ENCODE results near the gene SRC. TPM values are rescaled to one million over a fixed set of nuclear protein-coding genes. Genes with fewer than 3 reads are reported as not detected.

SRC gene
- total and polyA plus RNA-seq, 2 donors (not counting 3 experiments of a cell fraction or from before 2014, with no cell fraction given), result 22.6 to 29.4 TPM

DNA sequence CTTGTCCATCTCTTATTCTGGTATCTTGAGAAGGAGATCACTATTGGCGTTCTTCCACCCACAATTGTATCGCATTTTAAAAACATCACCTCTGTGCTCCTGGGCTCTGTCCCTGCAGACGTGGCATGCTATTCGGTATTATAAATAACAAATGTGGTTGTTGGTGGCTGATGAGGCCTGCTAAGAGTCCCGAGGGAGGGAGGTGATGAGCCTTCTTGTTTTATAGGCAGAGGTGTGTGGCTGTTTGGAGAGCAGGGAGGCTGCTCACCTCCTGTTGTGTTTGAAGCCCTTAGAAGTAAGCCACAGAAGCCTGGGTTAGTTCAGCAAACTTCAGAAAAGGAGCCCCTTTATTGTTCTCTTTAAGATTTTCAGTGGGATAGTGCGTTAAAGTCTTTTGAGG is 40.9 kb upstream of the SRC start:
- H3K9me1 ChIP-seq (replicated peaks; ENCODE audit: control insufficient read depth, extremely low read depth, insufficient read depth, low read length), result no peaks in the 10 kb centered on the region
- no TSS peak for BruUV-seq (replicated peaks)
- DNase-seq (ENCODE audit: low read depth, low spot score) (no peak), FAIRE-seq (no peak)
- no peaks in the 10 kb centered on the region for H3K9me3 ChIP-seq (replicated peaks; ENCODE audit: control insufficient read depth, insufficient read depth, low read length)
- H3K36me3 ChIP-seq (ENCODE audit: control insufficient read depth in 2 of 2, extremely low read depth in 1 of 2, insufficient read depth in 2 of 2, low read length in 2 of 2), result peaks cover 6 to 19% of the 10 kb centered on the region in 2 experiments
- H3K79me2 ChIP-seq (ENCODE audit: control insufficient read depth, insufficient read depth, low read length), result peaks cover 3% of the 10 kb centered on the region
- H3K4me1 ChIP-seq (ENCODE audit: control insufficient read depth, extremely low read depth, insufficient read depth, low read length), result no peaks in the 10 kb centered on the region
- dilution Hi-C loops (cut with MboI; ENCODE audit: extremely low pct_ligation_motif_present, low sequenced_read_pairs) (no loop called here), intact Hi-C loops (cut with micrococcal nuclease) (no loop called here)
- H3K9ac ChIP-seq (replicated peaks; ENCODE audit: extremely low read depth, insufficient read depth, low read length), result no peak overlapping the region
- no peak overlapping the region for H3K27ac ChIP-seq (ENCODE audit: insufficient read depth, low read depth, low read length)
- H3K4me3 ChIP-seq (replicated peaks in 1 of 3; ENCODE audit: insufficient read depth in 1 of 3, low read depth in 1 of 3, low read length in 3 of 3), result no peak overlapping the region
- H3K4me2 ChIP-seq (ENCODE audit: insufficient read depth, low read length), result no peak overlapping the region
- ChIA-PET CTCF (interaction anchor here (0.7 to 1.0 kb wide), 2 partner anchors 35 to 590 kb away, joined by 3 to 7 read pairs; no protein-coding TSS in a partner anchor), POLR2A (interaction anchor here (0.6 kb wide), 1 partner anchor 41 kb away, joined by 3 read pairs; the partner anchor contains the start of gene SRC)
- no peaks in the 10 kb centered on the region for H3K27me3 ChIP-seq (ENCODE audit: control insufficient read depth in 2 of 2, insufficient read depth in 2 of 2, low read length in 2 of 2)
- TF ChIP-seq JUN (IDR thresholded peaks at IDR 0.05; ENCODE audit: borderline replicate concordance, insufficient read depth, insufficient read length, low read depth) (no peak), POLR2AphosphoS5 (IDR thresholded peaks at IDR 0.05; ENCODE audit: insufficient read depth, low read depth, low read length) (no peak), EZH2 (IDR thresholded peaks at IDR 0.05; ENCODE audit: borderline replicate concordance, low read depth, low read length, severe bottlenecking) (no peak), MYC (IDR thresholded peaks at IDR 0.05; ENCODE audit: low read depth, low read length) (no peak), GATA2 (IDR thresholded peaks at IDR 0.05; ENCODE audit: insufficient read depth, insufficient read length, low read depth, low read length) (no peak), MAX (IDR thresholded peaks at IDR 0.05; ENCODE audit: insufficient read depth, insufficient read length) (no peak), FOS (IDR thresholded peaks at IDR 0.05; ENCODE audit: borderline replicate concordance, insufficient read depth, low read length) (no peak), POLR2A (IDR thresholded peaks at IDR 0.05; ENCODE audit: low read depth, low read length) (no peak)
- TF ChIP-seq, protein P1, sequence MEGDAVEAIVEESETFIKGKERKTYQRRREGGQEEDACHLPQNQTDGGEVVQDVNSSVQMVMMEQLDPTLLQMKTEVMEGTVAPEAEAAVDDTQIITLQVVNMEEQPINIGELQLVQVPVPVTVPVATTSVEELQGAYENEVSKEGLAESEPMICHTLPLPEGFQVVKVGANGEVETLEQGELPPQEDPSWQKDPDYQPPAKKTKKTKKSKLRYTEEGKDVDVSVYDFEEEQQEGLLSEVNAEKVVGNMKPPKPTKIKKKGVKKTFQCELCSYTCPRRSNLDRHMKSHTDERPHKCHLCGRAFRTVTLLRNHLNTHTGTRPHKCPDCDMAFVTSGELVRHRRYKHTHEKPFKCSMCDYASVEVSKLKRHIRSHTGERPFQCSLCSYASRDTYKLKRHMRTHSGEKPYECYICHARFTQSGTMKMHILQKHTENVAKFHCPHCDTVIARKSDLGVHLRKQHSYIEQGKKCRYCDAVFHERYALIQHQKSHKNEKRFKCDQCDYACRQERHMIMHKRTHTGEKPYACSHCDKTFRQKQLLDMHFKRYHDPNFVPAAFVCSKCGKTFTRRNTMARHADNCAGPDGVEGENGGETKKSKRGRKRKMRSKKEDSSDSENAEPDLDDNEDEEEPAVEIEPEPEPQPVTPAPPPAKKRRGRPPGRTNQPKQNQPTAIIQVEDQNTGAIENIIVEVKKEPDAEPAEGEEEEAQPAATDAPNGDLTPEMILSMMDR (IDR thresholded peaks at IDR 0.05; ENCODE audit: extremely low read depth in 1 of 2, insufficient read depth in 1 of 2, low read depth in 1 of 2, low read length in 2 of 2), result no peak
- H4K20me1 ChIP-seq (replicated peaks; ENCODE audit: control insufficient read depth, extremely low read depth, insufficient read depth, low read length), result no peaks in the 10 kb centered on the region
- H2AFZ ChIP-seq (ENCODE audit: low read depth, low read length), result no peak overlapping the region

Data from endothelial cell of umbilical vein (primary cell).